Peyer's patch (tissue), 4 donors: Measurements from ENCODE around the gene MC2R.

Experiments
- POLR2A ChIP-seq, 2 donors: fragments of 450-650 bp; IDR thresholded peaks; one replicate each; pipeline ENCODE4 v1.5.1; 2017; ENCODE audit warnings: antibody characterized with exemption in 2 of 2, mild to moderate bottlenecking in 2 of 2, moderate library complexity in 2 of 2
- TF ChIP-seq, protein P1 (sequence below), 6 experiments: fragments of 450-650 bp in 4 of 6; fragments of 200-600 bp in 2 of 6; sonication (generic) in 1 of 6; IDR thresholded peaks; one replicate each; pipeline ENCODE4 v1.5.1; 2017 to 2019; ENCODE audit warnings: antibody characterized with exemption in 6 of 6, mild to moderate bottlenecking in 3 of 6, moderate library complexity in 1 of 6

DNA sequence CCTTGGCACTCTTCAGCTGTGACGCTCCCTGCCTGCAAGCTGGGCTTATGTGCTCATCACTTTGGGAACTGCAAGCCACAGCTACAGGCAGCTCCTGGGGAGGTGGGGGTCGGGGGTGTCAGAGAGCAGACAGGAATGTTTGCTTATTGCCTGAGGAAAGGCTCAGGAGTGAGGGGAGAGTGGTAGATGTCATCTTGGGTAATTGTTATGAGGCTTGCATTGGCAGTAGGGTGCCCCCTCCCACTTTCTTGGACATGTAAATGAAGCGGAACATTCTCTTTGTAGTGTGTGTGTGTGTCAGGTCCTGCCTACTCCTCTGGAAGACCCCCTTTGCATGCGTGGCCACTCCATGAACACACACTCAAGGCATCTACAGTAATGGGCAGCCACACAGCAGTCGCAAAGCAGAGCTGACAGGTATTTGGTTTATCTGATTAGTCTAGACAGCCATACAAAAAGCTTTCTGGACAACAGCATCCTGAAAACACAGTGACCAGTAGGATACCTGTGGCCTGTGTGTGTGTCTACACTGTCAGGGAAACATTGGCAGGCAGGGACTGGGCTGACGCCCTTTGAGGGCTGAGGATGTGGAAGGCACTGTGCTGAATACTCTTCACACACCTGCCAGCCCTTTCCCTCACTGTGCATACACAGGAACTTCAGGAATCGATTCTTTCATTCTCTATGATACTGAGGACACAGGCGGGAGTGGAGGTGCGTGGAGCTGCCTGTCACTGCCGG is 17.1 kb upstream of the MC2R start:
- TF ChIP-seq, protein P1, sequence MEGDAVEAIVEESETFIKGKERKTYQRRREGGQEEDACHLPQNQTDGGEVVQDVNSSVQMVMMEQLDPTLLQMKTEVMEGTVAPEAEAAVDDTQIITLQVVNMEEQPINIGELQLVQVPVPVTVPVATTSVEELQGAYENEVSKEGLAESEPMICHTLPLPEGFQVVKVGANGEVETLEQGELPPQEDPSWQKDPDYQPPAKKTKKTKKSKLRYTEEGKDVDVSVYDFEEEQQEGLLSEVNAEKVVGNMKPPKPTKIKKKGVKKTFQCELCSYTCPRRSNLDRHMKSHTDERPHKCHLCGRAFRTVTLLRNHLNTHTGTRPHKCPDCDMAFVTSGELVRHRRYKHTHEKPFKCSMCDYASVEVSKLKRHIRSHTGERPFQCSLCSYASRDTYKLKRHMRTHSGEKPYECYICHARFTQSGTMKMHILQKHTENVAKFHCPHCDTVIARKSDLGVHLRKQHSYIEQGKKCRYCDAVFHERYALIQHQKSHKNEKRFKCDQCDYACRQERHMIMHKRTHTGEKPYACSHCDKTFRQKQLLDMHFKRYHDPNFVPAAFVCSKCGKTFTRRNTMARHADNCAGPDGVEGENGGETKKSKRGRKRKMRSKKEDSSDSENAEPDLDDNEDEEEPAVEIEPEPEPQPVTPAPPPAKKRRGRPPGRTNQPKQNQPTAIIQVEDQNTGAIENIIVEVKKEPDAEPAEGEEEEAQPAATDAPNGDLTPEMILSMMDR (IDR thresholded peaks at IDR 0.05) = no peak
- no peak for TF ChIP-seq POLR2A (IDR thresholded peaks at IDR 0.05)
